OCI-LY3 (cell line): ENCODE results near the gene AGBL1.

Source experiments
- H2AFZ ChIP-seq: fragments of 200-600, 300-600 bp; shearing (Covaris generic); 2 replicates; pipeline ENCODE4 v1.6.0; 2014; ENCODE audit warnings: antibody characterized with exemption, low read depth, low read length
- H3K27ac ChIP-seq: fragments of 200-600, 300-600 bp; sonication (generic); 2 replicates; pipeline ENCODE4 v1.5.1; 2014; ENCODE audit warnings: mild to moderate bottlenecking, low read length, moderate library complexity, mixed read lengths
- H3K27me3 ChIP-seq: fragments of 200-600, 300-600 bp; sonication (generic); 2 replicates; pipeline ENCODE4 v1.6.1; 2014; ENCODE audit warnings: low read depth, low read length, mixed read lengths
- H3K36me3 ChIP-seq: fragments of 200-600, 300-600 bp; sonication (generic); replicated peaks from 2 replicates; pipeline ENCODE3; 2014; ENCODE audit warnings: low read depth, low read length, mixed read lengths
- H3K4me1 ChIP-seq: fragments of 300-600, 200-600 bp; sonication (generic); 2 replicates; pipeline ENCODE4 v1.6.1; 2014; ENCODE audit warnings: low read length, mixed read lengths
- H3K4me2 ChIP-seq: fragments of 200-600, 300-600 bp; sonication (generic); 2 replicates; pipeline ENCODE4 v1.6.1; 2014; ENCODE audit warnings: low read length, mixed read lengths
- H3K4me3 ChIP-seq: fragments of 300-600, 200-600 bp; sonication (generic); 2 replicates; pipeline ENCODE4 v1.5.1; 2014; ENCODE audit warnings: antibody characterized with exemption, mild to moderate bottlenecking, low read length, moderate library complexity
- H3K79me2 ChIP-seq: fragments of 300-600, 200-600 bp; shearing (Covaris generic); 2 replicates; pipeline ENCODE4 v1.6.1; 2014; ENCODE audit warnings: mild to moderate bottlenecking, low read length, mixed read lengths
- H3K9ac ChIP-seq: fragments of 300-600, 200-600 bp; shearing (Covaris generic); 2 replicates; pipeline ENCODE4 v1.6.0; 2014; ENCODE audit warnings: mild to moderate bottlenecking, low read length, moderate library complexity
- H3K9me3 ChIP-seq: fragments of 200-600, 300-600 bp; shearing (Covaris generic); 2 replicates; pipeline ENCODE4 v1.6.1; 2014; ENCODE audit warnings: low read length, mixed read lengths; ENCODE audit not compliant: insufficient read depth
- H4K20me1 ChIP-seq: fragments of 200-600, 300-600 bp; sonication (generic); 2 replicates; pipeline ENCODE4 v1.6.1; 2016; ENCODE audit warnings: low read length, mixed read lengths; ENCODE audit not compliant: insufficient read depth
- CTCF ChIP-seq: fragments of 200-600, 300-600 bp; sonication (generic); IDR thresholded peaks from 2 replicates; pipeline ENCODE4 v1.5.1; 2014; ENCODE audit warnings: antibody characterized with exemption, low read length, low read depth
- EZH2phosphoT487 ChIP-seq: fragments of 200-600 bp; shearing (Covaris generic); IDR thresholded peaks from 2 replicates; pipeline ENCODE4 v1.6.1; 2018; ENCODE audit warnings: antibody characterized with exemption, mixed run types, low read depth

AGBL1 gene

GRCh38 chr15:86591158-86591557 lies 511.5 kb downstream of the AGBL1 start:
- Histone ChIP-seq H3K79me2 (no peaks in the 10 kb centered on the region), H4K20me1 (no peaks in the 10 kb centered on the region), H3K4me1 (no peaks in the 10 kb centered on the region), H3K9ac (no peak overlapping the region), H3K27me3 (no peaks in the 10 kb centered on the region), H3K36me3 (no peaks in the 10 kb centered on the region), H2AFZ (no peak overlapping the region), H3K27ac (no peak overlapping the region), H3K4me2 (no peak overlapping the region), H3K4me3 (no peak overlapping the region), H3K9me3 (no peaks in the 10 kb centered on the region)
- TF ChIP-seq EZH2phosphoT487 (no peak), CTCF (no peak)

GRCh38 chr15:86591994-86592735 lies 512.5 kb downstream of the AGBL1 start:
- Histone ChIP-seq H2AFZ (no peak overlapping the region), H4K20me1 (no peaks in the 10 kb centered on the region), H3K27me3 (no peaks in the 10 kb centered on the region), H3K4me3 (no peak overlapping the region), H3K27ac (no peak overlapping the region), H3K9ac (no peak overlapping the region), H3K9me3 (no peaks in the 10 kb centered on the region), H3K4me2 (no peak overlapping the region), H3K79me2 (no peaks in the 10 kb centered on the region), H3K36me3 (no peaks in the 10 kb centered on the region), H3K4me1 (no peaks in the 10 kb centered on the region)
- TF ChIP-seq CTCF (no peak), EZH2phosphoT487 (no peak)

GRCh38 chr15:86595741-86596140 lies 516.1 kb downstream of the AGBL1 start:
- Histone ChIP-seq H2AFZ (no peak overlapping the region), H3K79me2 (no peaks in the 10 kb centered on the region), H4K20me1 (no peaks in the 10 kb centered on the region), H3K27me3 (no peaks in the 10 kb centered on the region), H3K9me3 (no peaks in the 10 kb centered on the region), H3K4me1 (no peaks in the 10 kb centered on the region), H3K4me3 (no peak overlapping the region), H3K9ac (no peak overlapping the region), H3K4me2 (no peak overlapping the region), H3K27ac (no peak overlapping the region), H3K36me3 (no peaks in the 10 kb centered on the region)
- TF ChIP-seq CTCF = no peak
- no peak for TF ChIP-seq EZH2phosphoT487

- TF ChIP-seq CTCF (no peak), EZH2phosphoT487 (no peak)
- Histone ChIP-seq H3K36me3 (no peaks in the 10 kb centered on the region), H3K4me2 (no peak overlapping the region), H3K9me3 (no peaks in the 10 kb centered on the region), H3K27ac (no peak overlapping the region), H3K27me3 (no peaks in the 10 kb centered on the region), H2AFZ (no peak overlapping the region), H3K4me1 (no peaks in the 10 kb centered on the region), H3K79me2 (no peaks in the 10 kb centered on the region), H3K4me3 (no peak overlapping the region), H4K20me1 (no peaks in the 10 kb centered on the region), H3K9ac (no peak overlapping the region)
These were observed 523.8 kb downstream of the AGBL1 start for GRCh38 chr15:86603466-86603865.
